ENCODE measurements around the gene SP1. TPM values are rescaled to one million over a fixed set of nuclear protein-coding genes. Genes with fewer than 3 reads are reported as not detected.
"Not testable (repeated sequence)": the region's sequence is repeated elsewhere in the genome, so short reads cannot be mapped to it uniquely, and the experiment has no call there.

Gene SP1
- total and polyA plus RNA-seq, 12 donors = 16.3 to 90.0 (median 50.7) TPM

GRCh38 chr12:53441040-53441833 lies 61.3 kb downstream of the SP1 start, which contains the start of gene PRR13:
Gene PRR13 (plus strand): TSS chr12:53441734. CDS start chr12:53442715, 981 bp downstream.
- intact Hi-C loops (cut with DNase I) = no loop called here
- 0 to 3% (median 1%) methylated on average over 29 to 31 of the region's 31 CpGs for WGBS, 4 donors
- no peaks in the 10 kb centered on the region for H3K9me3 ChIP-seq (replicated peaks in 1 of 3)
- peak within 1 kb of the TSS in 3 of 4 donors; percentile 14 to 66 (median 63) for H3K4me3 ChIP-seq
- peak; percentile 87 to 97 for TF ChIP-seq POLR2A (IDR thresholded peaks at IDR 0.05)
- TF ChIP-seq CTCF (IDR thresholded peaks at IDR 0.05) = no peak
- DNase-seq = peak; percentile 99 to 100 (median 99)
- peaks cover 12 to 36% of the 10 kb centered on the region in 2 donors for H3K4me1 ChIP-seq (replicated peaks in 1 of 2)
- H3K36me3 ChIP-seq (replicated peaks in 1 of 2) = peaks cover 0 to 24% of the 10 kb centered on the region in 2 donors
- no peaks in the 10 kb centered on the region for H3K27me3 ChIP-seq
- H3K27ac ChIP-seq = peak within 1 kb of the TSS; percentile 85 to 98 (median 95)

DNA sequence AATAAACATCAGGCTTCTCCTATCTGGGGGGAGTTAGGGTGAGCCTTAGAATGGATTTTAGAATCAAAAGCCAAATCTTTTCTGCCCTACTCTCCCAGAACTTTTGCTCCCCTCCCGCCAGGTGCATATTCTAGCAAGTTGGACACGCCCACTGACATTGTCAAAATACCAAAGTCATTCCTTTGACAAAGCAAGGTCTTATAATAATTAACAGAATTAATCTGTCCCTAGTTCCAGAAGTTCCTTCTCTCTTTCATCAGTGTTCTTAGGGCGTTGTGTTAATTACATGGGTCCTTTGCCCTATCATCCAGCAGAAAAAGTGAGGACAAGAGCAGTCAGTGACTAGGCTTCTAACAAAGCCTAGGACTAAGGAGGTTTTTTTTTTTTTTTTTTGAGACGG lies 64.0 kb downstream of the SP1 start:
- peaks cover 12 to 36% of the 10 kb centered on the region in 2 donors for H3K4me1 ChIP-seq (replicated peaks in 1 of 2)
- H3K27ac ChIP-seq = no peak overlapping the region
- no peak overlapping the region for H3K4me3 ChIP-seq
- no peaks in the 10 kb centered on the region for H3K9me3 ChIP-seq (replicated peaks in 1 of 3)
- 85 to 97% (median 95%) methylated on average over 4 of the region's 4 CpGs for WGBS, 4 donors
- TF ChIP-seq POLR2A (IDR thresholded peaks at IDR 0.05) = no peak
- no peak for TF ChIP-seq CTCF (IDR thresholded peaks at IDR 0.05)
- intact Hi-C loops (cut with DNase I) = no loop called here
- H3K36me3 ChIP-seq (replicated peaks in 1 of 2) = peaks cover 0 to 36% of the 10 kb centered on the region in 2 donors
- DNase-seq = no peak
- H3K27me3 ChIP-seq = no peaks in the 10 kb centered on the region

- peaks cover 0 to 36% of the 10 kb centered on the region in 2 donors for H3K36me3 ChIP-seq (replicated peaks in 1 of 2)
- H3K27me3 ChIP-seq; intact Hi-C loops (cut with DNase I); H3K4me3 ChIP-seq; H3K9me3 ChIP-seq (replicated peaks in 1 of 3); H3K27ac ChIP-seq: not testable (repeated sequence)
- 80 to 91% (median 86%) methylated on average over 11 of the region's 11 CpGs for WGBS, 4 donors
- DNase-seq = peak in 1 of 7 donors; percentile 11
- H3K4me1 ChIP-seq (replicated peaks in 1 of 2) = peaks cover 12 to 36% of the 10 kb centered on the region in 2 donors
Observed at GRCh38 chr12:53444593-53445325, 64.8 kb downstream of the SP1 start.

- peaks cover 11 to 28% of the 10 kb centered on the region in 2 donors for H3K4me1 ChIP-seq (replicated peaks in 1 of 2)
- 89 to 94% (median 91%) methylated on average over 6 to 7 of the region's 7 CpGs for WGBS, 4 donors
- H3K36me3 ChIP-seq (replicated peaks in 1 of 2) = peaks cover 0 to 35% of the 10 kb centered on the region in 2 donors
- TF ChIP-seq POLR2A (IDR thresholded peaks at IDR 0.05) = no peak
- intact Hi-C loops (cut with DNase I) = loop anchor here in 1 of 2 donors (5.0 kb wide), 1 partner anchor 51 kb away; the partner anchor contains the start of gene TARBP2
- no peaks in the 10 kb centered on the region for H3K9me3 ChIP-seq (replicated peaks in 1 of 3)
- no peak overlapping the region for H3K4me3 ChIP-seq
- H3K27me3 ChIP-seq = no peaks in the 10 kb centered on the region
- DNase-seq = peak in 1 of 7 donors; percentile 11
- H3K27ac ChIP-seq = no peak overlapping the region
Observed at GRCh38 chr12:53450936-53451335, 71.0 kb downstream of the SP1 start.

- intact Hi-C loops (cut with DNase I) = loop anchor here in 1 of 2 donors (5.0 kb wide), 1 partner anchor 51 kb away; the partner anchor contains the start of gene TARBP2
- H3K36me3 ChIP-seq (replicated peaks in 1 of 2) = peaks cover 0 to 35% of the 10 kb centered on the region in 2 donors
- DNase-seq = peak; percentile 97 to 99 (median 99)
- peak within 1 kb of the TSS; percentile 85 to 99 (median 95) for H3K27ac ChIP-seq
- WGBS, 4 donors = 0 to 1% (median 0%) methylated on average over 18 to 32 of the region's 32 CpGs
- TF ChIP-seq POLR2A (IDR thresholded peaks at IDR 0.05) (peak; percentile 45 to 88), CTCF (IDR thresholded peaks at IDR 0.05) (peak; percentile 66 to 99 (median 96))
- H3K4me3 ChIP-seq = peak within 1 kb of the TSS; percentile 13 to 92 (median 63)
- H3K4me1 ChIP-seq (replicated peaks in 1 of 2) = peaks cover 11 to 28% of the 10 kb centered on the region in 2 donors
- no peaks in the 10 kb centered on the region for H3K9me3 ChIP-seq (replicated peaks in 1 of 3)
- H3K27me3 ChIP-seq = no peaks in the 10 kb centered on the region
Observed at GRCh38 chr12:53451661-53452158, 71.7 kb downstream of the SP1 start, which contains the start of gene PCBP2. Gene PCBP2 (plus strand): TSS chr12:53452102. CDS start chr12:53454801, 2,699 bp downstream.

All from adrenal gland (tissue), 12 donors.